H1 (cell line): ENCODE measurements around the gene MYMX. TPM values are rescaled to one million over a fixed set of nuclear protein-coding genes. Genes with fewer than 3 reads are reported as not detected.

Experiments used
- CTCF ChIA-PET: fragments of 300-600 bp; sonication (Branson Sonifier 250); formaldehyde crosslinking; loops from one replicate; lab custom pipeline; 2021; ENCODE audit not compliant: partially characterized antibody; lab: Charles Lee
- POLR2A ChIA-PET: fragments of 300-600 bp; sonication (Branson Sonifier 250); formaldehyde crosslinking; loops from one replicate; lab custom pipeline; 2021; ENCODE audit warnings: inconsistent platforms; ENCODE audit not compliant: partially characterized antibody; lab: Charles Lee
- DNase-seq, 2 experiments: peaks; one replicate each; pipeline versions ENCODE4 v3.0.0 to v3.0.0-alpha.2; 2010 to 2022; ENCODE audit warnings: low spot score in 2 of 2, low read depth in 1 of 2, mixed read lengths in 1 of 2
- FAIRE-seq: peaks from 2 replicates; lab custom pipeline; 2011; peaks lifted over from hg19 to GRCh38; lab: Jason Lieb, UNC
- H2AFZ ChIP-seq: 2 replicates; pipeline ENCODE4 v1.8.1; 2012; ENCODE audit warnings: low read length, inconsistent platforms
- H2AK5ac ChIP-seq: 2 replicates; pipeline ENCODE4 v1.6.1; 2013; ENCODE audit warnings: low read depth, low read length
- H2BK120ac ChIP-seq: replicated peaks from 2 replicates; pipeline ENCODE3; 2013; ENCODE audit warnings: low read depth, low read length, inconsistent platforms
- H2BK12ac ChIP-seq: 2 replicates; pipeline ENCODE4 v1.6.1; 2013; ENCODE audit warnings: low read depth, low read length
- H2BK15ac ChIP-seq: 2 replicates; pipeline ENCODE4 v1.6.1; 2013; ENCODE audit warnings: low read length
- H2BK20ac ChIP-seq: 2 replicates; pipeline ENCODE4 v1.6.1; 2013; ENCODE audit warnings: low read length
- H2BK5ac ChIP-seq: 2 replicates; pipeline ENCODE4 v1.6.1; 2013; ENCODE audit warnings: low read depth, low read length
- H3K14ac ChIP-seq: 2 replicates; pipeline ENCODE4 v1.6.1; 2013; ENCODE audit warnings: inconsistent platforms; ENCODE audit not compliant: insufficient read length
- H3K18ac ChIP-seq: 2 replicates; pipeline ENCODE4 v1.6.1; 2013; ENCODE audit warnings: low read length; ENCODE audit errors: extremely low read depth
- H3K23ac ChIP-seq: 2 replicates; pipeline ENCODE4 v1.6.1; 2013; ENCODE audit warnings: inconsistent platforms; ENCODE audit not compliant: insufficient read length
- H3K23me2 ChIP-seq: 2 replicates; pipeline ENCODE4 v1.6.1; 2013; ENCODE audit warnings: low read depth, low read length
- H3K27ac ChIP-seq: 2 replicates; pipeline ENCODE4 v1.6.1; 2011; ENCODE audit warnings: low read depth, low read length, inconsistent platforms
- H3K27me3 ChIP-seq, 4 experiments: replicated peaks in 1 of 4; 1 replicate in 1 of 4; 2 replicates in 3 of 4; pipeline versions ENCODE4 v1.6.1 to v1.8.1; 2011 to 2013; ENCODE audit warnings: low read length in 3 of 4, mild to moderate bottlenecking in 3 of 4, inconsistent platforms in 2 of 4, mixed read lengths in 2 of 4, moderate library complexity in 1 of 4; ENCODE audit not compliant: control insufficient read depth in 3 of 4, insufficient read depth in 3 of 4; ENCODE audit errors: extremely low read depth in 1 of 4
- H3K36me3 ChIP-seq, 4 experiments: 2 replicates each; pipeline versions ENCODE4 v1.6.1 to v1.8.1; 2011 to 2013; ENCODE audit warnings: mild to moderate bottlenecking in 4 of 4, low read length in 3 of 4, moderate library complexity in 2 of 4, control low read depth in 1 of 4, inconsistent platforms in 1 of 4; ENCODE audit not compliant: insufficient read depth in 4 of 4, control insufficient read depth in 2 of 4
- H3K4ac ChIP-seq: replicated peaks from 2 replicates; pipeline ENCODE3; 2013; ENCODE audit warnings: low read length, low read depth, mixed read lengths, inconsistent platforms; ENCODE audit not compliant: insufficient read length
- H3K4me1 ChIP-seq, 4 experiments: replicated peaks in 1 of 4; 1 replicate in 1 of 4; 2 replicates in 3 of 4; pipeline versions ENCODE4 v1.6.1 to v1.8.1; 2011 to 2013; ENCODE audit warnings: low read length in 3 of 4, inconsistent platforms in 2 of 4, mixed read lengths in 1 of 4; ENCODE audit not compliant: insufficient read depth in 4 of 4, control insufficient read depth in 3 of 4
- H3K4me2 ChIP-seq, 2 experiments: 2 replicates each; pipeline versions ENCODE4 v1.6.1 to v1.8.1; 2011 to 2013; ENCODE audit warnings: low read depth in 2 of 2, low read length in 2 of 2, control low read depth in 1 of 2, inconsistent platforms in 1 of 2, mild to moderate bottlenecking in 1 of 2; ENCODE audit not compliant: insufficient read depth in 1 of 2
- H3K4me3 ChIP-seq, 4 experiments: fragments of 200-600, 300-600 bp in 1 of 4; sonication (generic), shearing (Covaris generic), sonication (Bioruptor Twin) in 1 of 4; 2 replicates each; pipeline versions ENCODE4 v1.5.1 to v1.8.1; 2011 to 2016; ENCODE audit warnings: low read length in 4 of 4, low read depth in 3 of 4, control low read depth in 2 of 4, inconsistent platforms in 2 of 4, mild to moderate bottlenecking in 2 of 4, mixed read lengths in 1 of 4, moderate library complexity in 1 of 4; ENCODE audit not compliant: insufficient read depth in 2 of 4; ENCODE audit errors: extremely low read depth in 1 of 4
- H3K56ac ChIP-seq: replicated peaks from 2 replicates; pipeline ENCODE3; 2013; ENCODE audit warnings: low read depth, mild to moderate bottlenecking, mixed read lengths, low read length, inconsistent platforms; ENCODE audit not compliant: insufficient read length
- H3K79me1 ChIP-seq: 2 replicates; pipeline ENCODE4 v1.6.1; 2013; ENCODE audit warnings: low read depth, low read length, control low read depth
- H3K79me2 ChIP-seq, 2 experiments: 2 replicates each; pipeline versions ENCODE4 v1.6.1 to v1.8.1; 2012 to 2013; ENCODE audit warnings: low read length in 2 of 2, mild to moderate bottlenecking in 2 of 2, inconsistent platforms in 1 of 2; ENCODE audit not compliant: insufficient read depth in 2 of 2, control insufficient read depth in 1 of 2
- H3K9ac ChIP-seq, 4 experiments: replicated peaks in 1 of 4; 1 replicate in 1 of 4; 2 replicates in 3 of 4; pipeline versions ENCODE4 v1.6.1 to v1.8.1; 2011 to 2013; ENCODE audit warnings: low read depth in 3 of 4, low read length in 3 of 4, control low read depth in 2 of 4, mild to moderate bottlenecking in 2 of 4, moderate library complexity in 2 of 4, inconsistent platforms in 1 of 4; ENCODE audit errors: extremely low read depth in 1 of 4
- H3K9me3 ChIP-seq, 2 experiments: 2 replicates each; pipeline versions ENCODE4 v1.6.1 to v1.8.1; 2012 to 2013; ENCODE audit warnings: mild to moderate bottlenecking in 2 of 2, moderate library complexity in 2 of 2, control low read depth in 1 of 2, inconsistent platforms in 1 of 2, low read depth in 1 of 2, low read length in 1 of 2, mixed read lengths in 1 of 2; ENCODE audit not compliant: insufficient read depth in 2 of 2
- H4K20me1 ChIP-seq, 2 experiments: replicated peaks in 1 of 2; 2 replicates each; pipeline versions ENCODE3 to v1.8.1; 2011 to 2013; ENCODE audit warnings: inconsistent platforms in 2 of 2, low read length in 2 of 2, mild to moderate bottlenecking in 1 of 2; ENCODE audit not compliant: insufficient read depth in 2 of 2, control insufficient read depth in 1 of 2
- H4K5ac ChIP-seq: 2 replicates; pipeline ENCODE4 v1.6.1; 2013; ENCODE audit warnings: low read length, low read depth, mixed read lengths, inconsistent platforms; ENCODE audit not compliant: insufficient read length
- H4K8ac ChIP-seq: 2 replicates; pipeline ENCODE4 v1.8.0; 2013; ENCODE audit warnings: mild to moderate bottlenecking, moderate library complexity, low read length, inconsistent platforms; ENCODE audit not compliant: insufficient read depth; ENCODE audit errors: extremely low read depth
- H4K91ac ChIP-seq: replicated peaks from 2 replicates; pipeline ENCODE3; 2013; ENCODE audit warnings: low read length, mixed read lengths, inconsistent platforms; ENCODE audit not compliant: insufficient read length
- ASH2L ChIP-seq: fragments of 200-600, 300-600 bp; sonication (generic); IDR thresholded peaks from one replicate; pipeline ENCODE4 v1.7.1; 2017; ENCODE audit warnings: low read length
- BCL11A ChIP-seq, 2 experiments: IDR thresholded peaks; one replicate each; pipeline ENCODE4 v1.6.1; 2011; ENCODE audit warnings: low read depth in 2 of 2, low read length in 2 of 2, mild to moderate bottlenecking in 2 of 2
- CHD1 ChIP-seq: IDR thresholded peaks from 2 replicates; pipeline ENCODE4 v1.6.1; 2012; ENCODE audit warnings: low read depth, low read length, improper control_type of control experiment
- CHD2 ChIP-seq: IDR thresholded peaks from 2 replicates; pipeline ENCODE4 v1.6.1; 2012; ENCODE audit warnings: low read length, improper control_type of control experiment
- EP300 ChIP-seq, 2 experiments: IDR thresholded peaks; 1 replicate in 1 of 2; 2 replicates in 1 of 2; pipeline ENCODE4 v1.6.1; 2011 to 2012; ENCODE audit warnings: low read depth in 2 of 2, low read length in 2 of 2, mild to moderate bottlenecking in 2 of 2, borderline replicate concordance in 1 of 2, inconsistent platforms in 1 of 2, moderate library complexity in 1 of 2
- KDM4A ChIP-seq: IDR thresholded peaks from one replicate; pipeline ENCODE4 v1.7.1; 2012; ENCODE audit warnings: low read depth, mild to moderate bottlenecking, moderate library complexity, low read length, inconsistent platforms; ENCODE audit not compliant: severe bottlenecking
- TAF1 ChIP-seq: IDR thresholded peaks from 2 replicates; pipeline ENCODE4 v1.6.1; 2011; ENCODE audit warnings: mild to moderate bottlenecking, low read depth, low read length
- TCF12 ChIP-seq: IDR thresholded peaks from 2 replicates; pipeline ENCODE4 v1.6.1; 2011; ENCODE audit warnings: low read depth, mild to moderate bottlenecking, low read length
- ZNF274 ChIP-seq: IDR thresholded peaks from 2 replicates; pipeline ENCODE4 v1.7.0; 2012; ENCODE audit warnings: low read length, borderline replicate concordance; ENCODE audit errors: extremely low read depth
- WGBS, 2 experiments: shearing (Covaris generic) in 1 of 2; methylation state at CpG; one replicate each; pipeline versions ENCODE4 v1.1.6 to v1.1.7; 2013 to 2015; ENCODE audit warnings: low lambda C conversion rate in 2 of 2, mixed read lengths in 2 of 2, inconsistent platforms in 1 of 2, low coverage in 1 of 2, missing lambda C conversion rate in 1 of 2; ENCODE audit not compliant: insufficient replicate concordance in 2 of 2, insufficient coverage in 1 of 2, insufficient read length in 1 of 2; ENCODE audit errors: extremely low coverage in 1 of 2, missing lambda C conversion rate in 1 of 2; 5-methylcytosine and 5-hydroxymethylcytosine counted together
- polyA plus RNA-seq, 7 experiments: library from polyadenylated mRNA; depleted of rRNA in 3 of 7; stranded (reverse) in 5 of 7; unstranded in 2 of 7; fragments of >200 nt in 5 of 7; fragments of 200-250 nt in 2 of 7; gene quantifications; 1 replicate in 5 of 7; 2 replicates in 1 of 7; 4 replicates in 1 of 7; pipeline versions ENCODE4 v1.2.1 to v1.2.3, GENCODE V29; 2011 to 2013; ENCODE audit warnings: missing spikeins in 2 of 7, mixed read lengths in 2 of 7
- total RNA-seq: library from RNA; stranded (reverse); fragmentation: NEBNext Ultra II Directional; extraction: Animal tissue kit (Norgen Biotek cat#: 25700); gene quantifications from 2 replicates; pipeline ENCODE4 v1.2.1, GENCODE V29; 2021

The MYMX gene
- total and polyA plus RNA-seq, 2 of the 8 experiments (the other 6 are each of a cell fraction or from before 2014, with no cell fraction given) = 4.7 to 6.9 TPM

- H4K20me1 ChIP-seq = no peaks in the 10 kb centered on the region
- H2AFZ ChIP-seq = no peak overlapping the region
- no peaks in the 10 kb centered on the region for H3K23me2 ChIP-seq
- H3K27me3 ChIP-seq = no peaks in the 10 kb centered on the region
- no peaks in the 10 kb centered on the region for H3K36me3 ChIP-seq
- no peak for DNase-seq
- CTCF ChIA-PET = interaction anchor here (0.6 to 10.8 kb wide), 30 partner anchors 9 to 315 kb away, joined by 3 to 287 read pairs (median 6); partner anchors contain the start of genes CAPN11, HSP90AB1, MYMX and SLC29A1
- no peak overlapping the region for H3K18ac ChIP-seq
- H3K4me1 ChIP-seq = peaks cover 0 to 11% (median 4%) of the 10 kb centered on the region in 4 experiments; a peak in 6 of 7 replicates
- no peak overlapping the region for H3K4me3 ChIP-seq
- H2BK20ac ChIP-seq = no peak overlapping the region
- TF ChIP-seq CHD1 (no peak), ASH2L (no peak), BCL11A (IDR thresholded peaks at IDR 0.05; ENCODE audit: low read depth in 2 of 2, low read length in 2 of 2) (no peak), EP300 (IDR thresholded peaks at IDR 0.05; ENCODE audit: borderline replicate concordance in 1 of 2, low read depth in 2 of 2, low read length in 2 of 2) (no peak), CHD2 (no peak), ZNF274 (no peak), KDM4A (no peak), TCF12 (no peak), TAF1 (no peak)
- H3K23ac ChIP-seq = no peak overlapping the region
- H4K91ac ChIP-seq = no peak overlapping the region
- no peak overlapping the region for H4K8ac ChIP-seq
- no peaks in the 10 kb centered on the region for H3K79me1 ChIP-seq
- no peak overlapping the region for H3K9ac ChIP-seq
- H3K56ac ChIP-seq = no peak overlapping the region
- no peak overlapping the region for H3K4me2 ChIP-seq
- no peaks in the 10 kb centered on the region for H3K9me3 ChIP-seq
- H3K14ac ChIP-seq = no peak overlapping the region
- H3K4ac ChIP-seq = no peak overlapping the region
- POLR2A ChIA-PET = interaction anchor here (0.5 to 2.6 kb wide), 18 partner anchors 10 to 85 kb away, joined by 3 to 33 read pairs (median 6); partner anchors contain the start of genes HSP90AB1, MYMX and SLC29A1
- H4K5ac ChIP-seq = no peak overlapping the region
- 0 out of 2 replicates have a peak overlapping the region, but pooled peaks have one; percentile 68 for H2BK12ac ChIP-seq
- H2BK15ac ChIP-seq = no peak overlapping the region
- FAIRE-seq = no peak
- no peaks in the 10 kb centered on the region for H3K79me2 ChIP-seq
- H2AK5ac ChIP-seq = no peak overlapping the region
- H2BK120ac ChIP-seq = no peak overlapping the region
- H3K27ac ChIP-seq = no peak overlapping the region
- WGBS, 2 experiments = 82% methylated on average over 12 of the region's 12 CpGs; no CpG with 5 or more reads in 1 of the 2 experiments
- H2BK5ac ChIP-seq = no peak overlapping the region
Measured at GRCh38 chr6:44171899-44172546, 44.7 kb upstream of the MYMX start.
